PC-3 (cell line): ENCODE measurements around the gene MCF2L2. TPM values are rescaled to one million over a fixed set of nuclear protein-coding genes. Genes with fewer than 3 reads are reported as not detected.

ENCODE experiments used
- ATAC-seq: fragments of 200-7000 bp; cut with Tn5 transposase; 2 replicates; pipeline ENCODE4 v1.9.1; 2020; ENCODE audit warnings: mild to moderate bottlenecking, moderate library complexity
- BruUV-seq: library from RNA; stranded (reverse); fragments of 400-500 nt; replicated peaks from 2 replicates; lab custom pipeline; 2021; lab: Mats Ljungman, UMichigan
- CTCF ChIA-PET: fragments of 300-600 bp; sonication (Branson Sonifier 250); formaldehyde crosslinking; loops from one replicate; lab custom pipeline; 2022; ENCODE audit warnings: antibody characterized with exemption; lab: Charles Lee
- POLR2A ChIA-PET: fragments of 300-600 bp; sonication (Branson Sonifier 250); formaldehyde crosslinking; loops from one replicate; lab custom pipeline; 2022; ENCODE audit warnings: antibody characterized with exemption; ENCODE audit not compliant: unreplicated experiment; lab: Charles Lee
- DNase-seq: peaks from one replicate; pipeline ENCODE4 v3.0.0-alpha.2; 2015
- H2AFZ ChIP-seq: fragments of 300-600 bp; sonication (generic); 2 replicates; pipeline ENCODE4 v1.6.0; 2016; ENCODE audit warnings: antibody characterized with exemption, low read length
- H3F3A ChIP-seq: fragments of 300-600 bp; sonication (generic); one replicate; pipeline ENCODE4 v1.6.0; 2017; ENCODE audit warnings: antibody characterized with exemption, low read length, control low read depth, mild to moderate bottlenecking; ENCODE audit not compliant: unreplicated experiment
- H3K27ac ChIP-seq: fragments of 300-600 bp; sonication (generic); 2 replicates; pipeline ENCODE4 v1.5.1; 2016; ENCODE audit warnings: mild to moderate bottlenecking, low read length
- H3K27me3 ChIP-seq: fragments of 300-600 bp; sonication (generic); 2 replicates; pipeline ENCODE4 v1.6.1; 2016; ENCODE audit warnings: low read length, mixed read lengths
- H3K36me3 ChIP-seq: fragments of 300-600 bp; sonication (generic); 2 replicates; pipeline ENCODE4 v1.6.1; 2016; ENCODE audit warnings: low read depth, mixed run types, low read length, mixed read lengths
- H3K4me1 ChIP-seq: fragments of 300-600 bp; sonication (generic); 2 replicates; pipeline ENCODE4 v1.5.1; 2016; ENCODE audit warnings: low read length; ENCODE audit not compliant: insufficient read depth
- H3K4me2 ChIP-seq: fragments of 300-600 bp; sonication (generic); 2 replicates; pipeline ENCODE4 v1.6.0; 2016; ENCODE audit warnings: low read length
- H3K4me3 ChIP-seq: fragments of 300-600 bp; sonication (generic); 2 replicates; pipeline ENCODE4 v1.5.1; 2016; ENCODE audit warnings: mild to moderate bottlenecking, low read length, mixed read lengths
- H3K79me2 ChIP-seq: fragments of 300-600 bp; sonication (generic); 2 replicates; pipeline ENCODE4 v1.6.1; 2017; ENCODE audit warnings: low read length, mixed read lengths
- H3K9ac ChIP-seq: fragments of 300-600 bp; sonication (generic); 2 replicates; pipeline ENCODE4 v1.6.0; 2016; ENCODE audit warnings: mild to moderate bottlenecking, low read length
- H3K9me2 ChIP-seq: fragments of 300-600 bp; sonication (generic); replicated peaks from 2 replicates; pipeline ENCODE4 v1.6.1; 2016; ENCODE audit warnings: mixed run types, low read length, mixed read lengths
- H3K9me3 ChIP-seq: fragments of 300-600 bp; sonication (generic); 2 replicates; pipeline ENCODE4 v1.6.1; 2016; ENCODE audit warnings: low read length, mixed read lengths
- H4K20me1 ChIP-seq: fragments of 300-600 bp; sonication (generic); 2 replicates; pipeline ENCODE4 v1.6.1; 2016; ENCODE audit warnings: low read length, mixed read lengths
- CTCF ChIP-seq: fragments of 300-600 bp; sonication (generic); conservative IDR thresholded peaks from 2 replicates; pipeline ENCODE4 v1.5.1; 2017; ENCODE audit warnings: antibody characterized with exemption, low read depth, mild to moderate bottlenecking, low read length
- EZH2 ChIP-seq: fragments of 300-600 bp; sonication (generic); IDR thresholded peaks from one replicate; pipeline ENCODE4 v1.6.1; 2017; ENCODE audit warnings: antibody characterized with exemption, mild to moderate bottlenecking, low read length; ENCODE audit not compliant: unreplicated experiment
- EZH2phosphoT487 ChIP-seq: fragments of 300-600 bp; sonication (generic); IDR thresholded peaks from 2 replicates; pipeline ENCODE4 v1.6.1; 2018; ENCODE audit warnings: mild to moderate bottlenecking, antibody characterized with exemption, low read length, borderline replicate concordance
- intact Hi-C: fragments of 100-400 bp; cut with micrococcal nuclease; formaldehyde crosslinking; loops from 2 replicates; pipeline ENCODE4 v1.9.0; 2023
- total RNA-seq: library from RNA; depleted of rRNA; stranded (reverse); fragments of >200 nt; gene quantifications from 2 replicates; pipeline ENCODE4 v1.2.3, GENCODE V29; 2014

Gene MCF2L2
- total RNA-seq, 1 experiment from 2014 or later, result 3.6 TPM

DNA sequence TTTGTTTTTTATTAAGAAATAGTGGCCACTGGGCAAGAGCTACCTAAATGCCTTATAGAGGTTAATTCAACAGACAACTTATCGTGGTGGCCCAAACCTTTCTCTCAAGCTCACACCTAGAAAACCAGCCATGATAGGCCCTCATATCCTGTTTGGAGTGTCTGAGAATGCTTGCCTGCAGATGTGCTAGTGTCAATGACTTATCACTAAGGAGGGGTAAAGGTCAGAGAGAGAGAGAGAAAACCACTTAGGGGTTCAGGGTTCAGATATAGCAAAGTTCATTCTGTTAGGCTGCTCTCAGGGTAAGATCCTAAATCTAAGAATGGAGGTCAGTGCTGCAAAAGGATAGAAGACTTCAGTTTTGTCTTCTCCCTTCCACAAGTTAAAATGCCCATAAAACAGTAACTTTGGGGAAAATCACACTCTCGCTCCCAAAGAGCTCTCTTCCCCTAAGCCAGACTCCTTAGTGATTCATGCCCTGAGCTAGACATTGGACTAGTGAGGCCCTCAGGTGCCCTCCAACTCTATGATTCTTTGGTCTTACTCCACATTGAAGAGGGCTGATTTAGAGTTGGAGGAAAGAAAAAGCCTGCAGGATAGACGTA is 205.7 kb downstream of the MCF2L2 start:
- intact Hi-C loops, result no loop called here
- H3K4me1 ChIP-seq, result no peaks in the 10 kb centered on the region
- BruUV-seq, result no TSS peak
- no peaks in the 10 kb centered on the region for H3K79me2 ChIP-seq
- H2AFZ ChIP-seq, result no peak overlapping the region
- no peak for ATAC-seq
- no peaks in the 10 kb centered on the region for H3K36me3 ChIP-seq
- no peaks in the 10 kb centered on the region for H3K27me3 ChIP-seq
- TF ChIP-seq CTCF (no peak), EZH2phosphoT487 (no peak), EZH2 (no peak)
- ChIA-PET CTCF (no interaction called here), POLR2A (interaction anchor here (0.6 kb wide), 1 partner anchor 1888 kb away, joined by 3 read pairs; no protein-coding TSS in a partner anchor)
- H3K9ac ChIP-seq, result no peak overlapping the region
- no peak for DNase-seq
- H3F3A ChIP-seq, result no peaks in the 10 kb centered on the region
- no peak overlapping the region for H3K4me3 ChIP-seq
- no peaks in the 10 kb centered on the region for H4K20me1 ChIP-seq
- H3K4me2 ChIP-seq, result no peak overlapping the region
- H3K27ac ChIP-seq, result no peak overlapping the region
- no peaks in the 10 kb centered on the region for H3K9me3 ChIP-seq
- no peaks in the 10 kb centered on the region for H3K9me2 ChIP-seq

GRCh38 chr3:183220828-183221227 is 207.6 kb downstream of the MCF2L2 start:
- no peaks in the 10 kb centered on the region for H3K9me2 ChIP-seq
- H3K79me2 ChIP-seq, result no peaks in the 10 kb centered on the region
- H3K27ac ChIP-seq, result no peak overlapping the region
- no TSS peak for BruUV-seq
- H3F3A ChIP-seq, result no peaks in the 10 kb centered on the region
- no peaks in the 10 kb centered on the region for H4K20me1 ChIP-seq
- H3K4me3 ChIP-seq, result no peak overlapping the region
- intact Hi-C loops, result no loop called here
- no peaks in the 10 kb centered on the region for H3K4me1 ChIP-seq
- DNase-seq, result no peak
- no peak for TF ChIP-seq EZH2
- TF ChIP-seq EZH2phosphoT487, result no peak
- no peak for TF ChIP-seq CTCF
- ATAC-seq, result no peak
- ChIA-PET POLR2A (no interaction called here), CTCF (no interaction called here)
- H3K27me3 ChIP-seq, result no peaks in the 10 kb centered on the region
- no peak overlapping the region for H2AFZ ChIP-seq
- H3K9ac ChIP-seq, result no peak overlapping the region
- H3K9me3 ChIP-seq, result no peaks in the 10 kb centered on the region
- no peaks in the 10 kb centered on the region for H3K36me3 ChIP-seq
- H3K4me2 ChIP-seq, result no peak overlapping the region

- H3K4me3 ChIP-seq, result no peak overlapping the region
- no peaks in the 10 kb centered on the region for H3K79me2 ChIP-seq
- no peaks in the 10 kb centered on the region for H3K27me3 ChIP-seq
- H3K4me1 ChIP-seq, result no peaks in the 10 kb centered on the region
- no peaks in the 10 kb centered on the region for H3K9me3 ChIP-seq
- H2AFZ ChIP-seq, result no peak overlapping the region
- no peak overlapping the region for H3K9ac ChIP-seq
- no peaks in the 10 kb centered on the region for H4K20me1 ChIP-seq
- no peak overlapping the region for H3K27ac ChIP-seq
- H3K36me3 ChIP-seq, result no peaks in the 10 kb centered on the region
- no peaks in the 10 kb centered on the region for H3F3A ChIP-seq
- no peak for DNase-seq
- no peaks in the 10 kb centered on the region for H3K9me2 ChIP-seq
- ChIA-PET CTCF (no interaction called here), POLR2A (no interaction called here)
- BruUV-seq, result no TSS peak
- no peak for TF ChIP-seq CTCF
- TF ChIP-seq EZH2, result no peak
- no peak for TF ChIP-seq EZH2phosphoT487
- H3K4me2 ChIP-seq, result no peak overlapping the region
- intact Hi-C loops, result no loop called here
- no peak for ATAC-seq
Observed at GRCh38 chr3:183218826-183219225, 209.6 kb downstream of the MCF2L2 start.
